Amniotic epithelial cell (primary cell): ENCODE results near the gene PCSK2.

Experiments
- DNase-seq: peaks from one replicate; pipeline ENCODE4 v3.0.0-alpha.2; 2010; ENCODE audit warnings: low read depth

The PCSK2 gene

DNA sequence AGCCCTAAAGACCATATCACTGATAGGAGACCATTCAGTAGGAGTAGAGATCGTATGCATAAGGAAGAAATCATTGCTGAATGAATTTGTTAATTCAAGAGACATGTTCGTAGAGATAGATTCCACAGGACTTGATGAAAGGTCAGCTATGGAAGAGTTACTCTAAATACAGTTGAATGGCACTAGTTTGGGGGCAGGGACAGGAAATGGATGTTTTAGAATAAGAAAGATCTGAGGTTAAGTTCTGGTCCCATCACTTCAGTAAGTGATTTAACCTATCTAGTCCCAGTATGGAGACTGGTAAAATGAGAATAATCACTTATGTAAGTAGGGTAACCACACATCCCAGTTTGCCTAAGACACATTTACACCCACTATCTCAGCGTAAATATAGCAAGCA lies 307.2 kb downstream of the PCSK2 start:
- no peak for DNase-seq
